Measurements from ENCODE around the gene MAEA. TPM values are rescaled to one million over a fixed set of nuclear protein-coding genes. Genes with fewer than 3 reads are reported as not detected.

The MAEA gene
- total RNA-seq, 1 donor from 2014 or later = 81.3 TPM

DNA sequence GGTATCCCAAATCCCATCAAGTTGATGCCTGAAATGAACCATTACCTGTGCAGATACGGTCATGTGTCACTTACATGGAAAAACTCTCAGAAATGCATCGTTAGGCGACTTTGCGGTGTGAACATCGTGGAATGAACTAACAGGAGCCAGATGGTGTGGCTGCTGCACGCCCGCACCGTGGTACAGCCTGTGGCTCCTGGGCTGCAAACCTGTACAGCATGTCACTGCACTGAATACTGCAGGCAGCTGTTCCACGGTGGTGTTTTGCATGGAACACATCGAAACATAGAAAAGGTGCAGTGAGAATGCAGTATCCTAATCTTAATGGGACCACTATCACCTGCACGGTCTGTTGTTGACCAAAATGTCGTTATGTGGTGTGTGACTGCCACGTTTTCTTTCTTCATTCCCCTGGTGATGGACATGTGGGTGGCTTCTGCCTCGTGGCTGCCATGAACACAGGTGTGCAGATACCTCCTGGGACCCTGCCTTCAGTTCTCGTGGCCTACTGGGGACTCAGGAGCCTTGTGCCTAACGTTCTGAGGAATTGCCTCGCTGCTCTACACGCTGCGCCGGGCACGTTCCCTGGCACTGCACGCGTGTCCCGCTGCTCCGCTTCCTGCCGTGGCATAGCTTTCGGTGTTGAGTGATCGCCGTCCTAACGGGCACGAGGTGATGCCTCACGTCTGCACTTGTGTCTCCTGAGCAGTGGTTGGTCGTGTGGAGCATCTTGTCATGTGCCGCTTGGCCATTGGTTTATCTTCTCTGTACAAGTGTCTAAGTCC is 18.5 kb downstream of the MAEA start:
- no peak for DNase-seq (ENCODE audit: low spot score, unreplicated experiment)
- Mint-ChIP-seq H3K9me3 (ENCODE audit: low read depth) (no peaks in the 10 kb centered on the region), H3K27ac (peak overlapping the region; percentile 92), H3K4me3 (ENCODE audit: low read depth) (no peak overlapping the region), H3K27me3 (no peaks in the 10 kb centered on the region), H3K36me3 (ENCODE audit: insufficient read depth) (peaks cover 6% of the 10 kb centered on the region), H3K4me1 (ENCODE audit: low read depth) (peaks cover 21% of the 10 kb centered on the region)
- TF ChIP-seq, protein P1, sequence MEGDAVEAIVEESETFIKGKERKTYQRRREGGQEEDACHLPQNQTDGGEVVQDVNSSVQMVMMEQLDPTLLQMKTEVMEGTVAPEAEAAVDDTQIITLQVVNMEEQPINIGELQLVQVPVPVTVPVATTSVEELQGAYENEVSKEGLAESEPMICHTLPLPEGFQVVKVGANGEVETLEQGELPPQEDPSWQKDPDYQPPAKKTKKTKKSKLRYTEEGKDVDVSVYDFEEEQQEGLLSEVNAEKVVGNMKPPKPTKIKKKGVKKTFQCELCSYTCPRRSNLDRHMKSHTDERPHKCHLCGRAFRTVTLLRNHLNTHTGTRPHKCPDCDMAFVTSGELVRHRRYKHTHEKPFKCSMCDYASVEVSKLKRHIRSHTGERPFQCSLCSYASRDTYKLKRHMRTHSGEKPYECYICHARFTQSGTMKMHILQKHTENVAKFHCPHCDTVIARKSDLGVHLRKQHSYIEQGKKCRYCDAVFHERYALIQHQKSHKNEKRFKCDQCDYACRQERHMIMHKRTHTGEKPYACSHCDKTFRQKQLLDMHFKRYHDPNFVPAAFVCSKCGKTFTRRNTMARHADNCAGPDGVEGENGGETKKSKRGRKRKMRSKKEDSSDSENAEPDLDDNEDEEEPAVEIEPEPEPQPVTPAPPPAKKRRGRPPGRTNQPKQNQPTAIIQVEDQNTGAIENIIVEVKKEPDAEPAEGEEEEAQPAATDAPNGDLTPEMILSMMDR (IDR thresholded peaks at IDR 0.05; ENCODE audit: unreplicated experiment) = no peak

DNA sequence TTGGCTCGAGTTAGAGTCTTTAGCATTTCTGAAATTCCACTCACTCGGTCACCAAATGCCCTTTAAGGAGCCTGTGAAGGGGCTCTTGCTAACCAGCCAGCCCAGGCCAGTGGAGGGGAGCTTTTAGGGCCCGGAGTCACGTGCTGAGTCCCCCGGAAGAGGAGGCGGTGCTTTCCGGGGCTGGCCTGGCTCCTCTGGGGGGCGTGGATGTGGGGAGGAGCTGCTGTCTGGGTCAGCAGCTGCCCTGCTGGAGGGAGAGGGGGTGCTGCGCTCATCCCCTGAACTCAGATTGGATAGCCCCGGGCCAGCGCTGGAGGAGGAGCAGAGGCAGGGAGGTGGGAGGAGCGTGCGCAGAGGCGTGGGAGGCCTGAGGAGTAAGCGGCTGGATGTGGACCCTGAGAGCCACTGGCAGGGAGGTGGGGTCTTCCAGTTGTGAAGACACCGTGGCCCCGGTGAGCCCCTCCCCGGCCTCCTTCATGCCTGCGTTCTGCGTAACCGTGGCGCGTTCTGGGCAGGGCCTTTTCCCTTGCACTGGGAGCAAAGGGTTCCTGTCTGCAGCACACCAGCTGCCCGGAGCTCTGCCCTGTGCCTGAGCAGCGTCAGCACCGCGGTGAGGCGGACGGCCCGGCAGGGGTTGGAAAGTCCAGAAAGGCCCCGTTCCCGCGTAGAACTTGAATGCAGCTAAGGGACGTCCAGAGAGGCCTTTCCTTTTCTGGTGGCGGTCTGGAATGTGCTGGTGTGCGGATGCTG is 19.7 kb downstream of the MAEA start:
- peak overlapping the region; percentile 92 for H3K27ac Mint-ChIP-seq

DNA sequence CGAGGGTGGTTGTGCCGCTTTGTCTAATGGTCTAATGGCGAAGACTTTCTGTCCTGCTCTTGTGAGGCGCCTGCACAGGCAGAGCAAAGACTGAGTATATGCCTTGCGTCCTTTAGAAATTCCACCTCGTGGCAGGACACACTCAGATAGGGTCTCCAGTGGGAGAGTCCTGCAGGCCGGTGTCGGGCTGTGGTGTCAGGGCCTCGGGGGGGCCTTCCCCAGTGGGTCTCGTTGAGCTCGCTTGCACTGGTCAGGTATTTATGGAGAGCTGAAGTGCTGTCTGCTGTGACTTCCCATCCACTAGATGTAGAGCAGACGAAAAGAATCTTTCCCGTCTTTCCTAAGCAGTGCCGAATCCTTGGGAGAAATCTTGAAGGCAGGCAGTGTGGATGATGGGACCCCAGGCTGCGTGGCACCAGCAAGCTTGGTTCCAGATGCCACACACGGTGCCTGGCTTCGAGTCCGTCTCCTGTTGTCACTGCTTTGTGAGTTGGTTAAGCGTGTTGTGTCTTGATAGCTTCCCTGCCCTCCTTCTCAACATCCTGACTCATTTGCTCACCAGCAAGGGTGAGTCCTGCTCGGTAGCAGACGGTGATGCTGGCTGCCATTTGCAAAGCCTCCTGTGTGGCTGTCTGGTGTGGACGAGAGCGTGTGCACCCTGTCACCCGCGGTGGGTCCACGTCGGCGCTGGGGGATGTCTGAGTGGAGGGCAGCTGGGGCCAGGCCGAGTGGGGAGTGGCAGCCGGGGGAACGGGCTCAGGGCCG is 20.5 kb downstream of the MAEA start:
- no peak overlapping the region for H3K4me3 Mint-ChIP-seq (ENCODE audit: low read depth)
- H3K27ac Mint-ChIP-seq = peak overlapping the region; percentile 92
- no peaks in the 10 kb centered on the region for H3K9me3 Mint-ChIP-seq (ENCODE audit: low read depth)
- H3K4me1 Mint-ChIP-seq (ENCODE audit: low read depth) = peaks cover 18% of the 10 kb centered on the region
- TF ChIP-seq, protein P1 (IDR thresholded peaks at IDR 0.05; ENCODE audit: unreplicated experiment) = no peak
- DNase-seq (ENCODE audit: low spot score, unreplicated experiment) = no peak
- H3K36me3 Mint-ChIP-seq (ENCODE audit: insufficient read depth) = peaks cover 15% of the 10 kb centered on the region
- no peaks in the 10 kb centered on the region for H3K27me3 Mint-ChIP-seq

More for the DNA sequence above, 19.7 kb downstream of the MAEA start:
- no peaks in the 10 kb centered on the region for H3K27me3 Mint-ChIP-seq
- peaks cover 15% of the 10 kb centered on the region for H3K36me3 Mint-ChIP-seq (ENCODE audit: insufficient read depth)
- H3K9me3 Mint-ChIP-seq (ENCODE audit: low read depth) = no peaks in the 10 kb centered on the region
- TF ChIP-seq, protein P1 (IDR thresholded peaks at IDR 0.05; ENCODE audit: unreplicated experiment) = no peak
- H3K4me1 Mint-ChIP-seq (ENCODE audit: low read depth) = peaks cover 21% of the 10 kb centered on the region
- DNase-seq (ENCODE audit: low spot score, unreplicated experiment) = peak; percentile 73
- H3K4me3 Mint-ChIP-seq (ENCODE audit: low read depth) = peak overlapping the region; percentile 40

DNA sequence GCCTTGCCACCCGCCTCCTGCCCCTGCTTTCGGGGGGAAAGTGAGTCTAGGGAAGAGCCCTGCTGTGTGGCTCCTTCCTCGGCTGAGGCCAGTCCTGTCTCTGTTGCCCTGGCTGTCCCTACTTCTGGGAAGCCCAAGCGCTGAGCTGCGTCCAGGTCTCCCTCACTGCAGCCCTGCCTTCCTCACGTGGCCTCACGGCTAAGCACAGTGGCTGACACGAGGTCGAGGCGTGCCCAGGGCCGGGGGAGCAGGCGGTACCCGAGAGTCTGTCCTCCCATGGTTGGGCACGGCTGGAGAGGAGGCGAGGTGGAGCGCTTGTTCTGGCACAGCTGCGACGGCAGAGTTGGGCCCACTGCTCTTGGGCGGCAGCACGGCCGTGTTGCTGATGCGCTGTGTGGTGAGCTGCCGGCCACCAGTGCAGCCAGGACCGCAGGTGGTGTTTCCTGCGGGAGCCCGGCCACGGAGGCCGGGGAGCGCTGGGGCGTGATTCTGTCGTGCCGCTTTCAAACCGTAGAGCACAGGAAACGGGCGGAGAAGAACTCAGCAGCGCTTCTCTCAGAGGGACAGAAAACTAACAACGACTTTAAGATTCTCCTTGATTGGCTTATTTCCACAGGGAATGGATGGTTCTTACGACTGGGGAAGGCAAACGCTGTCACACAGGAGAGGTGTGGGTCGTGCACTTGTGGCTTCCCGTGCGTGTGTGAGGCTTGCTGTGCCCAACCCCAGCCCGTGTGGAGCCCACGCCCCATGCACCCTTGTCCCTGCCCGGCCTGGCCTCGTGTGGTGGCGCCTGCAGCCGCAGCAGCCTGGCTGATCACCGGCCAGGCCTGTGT is 21.3 kb downstream of the MAEA start:
- H3K4me3 Mint-ChIP-seq (ENCODE audit: low read depth) = no peak overlapping the region

More for the DNA sequence above, 21.3 kb downstream of the MAEA start:
- no peak for DNase-seq (ENCODE audit: low spot score, unreplicated experiment)
- Mint-ChIP-seq H3K4me1 (ENCODE audit: low read depth) (peaks cover 18% of the 10 kb centered on the region), H3K36me3 (ENCODE audit: insufficient read depth) (peaks cover 14% of the 10 kb centered on the region), H3K9me3 (ENCODE audit: low read depth) (no peaks in the 10 kb centered on the region), H3K27ac (no peak overlapping the region), H3K27me3 (no peaks in the 10 kb centered on the region)
- TF ChIP-seq, protein P1 (IDR thresholded peaks at IDR 0.05; ENCODE audit: unreplicated experiment) = no peak
